Left lung (tissue), 10 donors: Measurements from ENCODE around the gene TLNRD1. TPM values are rescaled to one million over a fixed set of nuclear protein-coding genes. Genes with fewer than 3 reads are reported as not detected.
"Not testable (repeated sequence)": the region's sequence is repeated elsewhere in the genome, so short reads cannot be mapped to it uniquely, and the experiment has no call there.

Experiments used
- ATAC-seq: fragments of 200-7000 bp; cut with Tn5 transposase; one replicate; pipeline ENCODE4 v1.9.1; 2020; ENCODE audit warnings: moderate library complexity
- DNase-seq, 4 donors: peaks; one replicate each; pipeline ENCODE4 v3.0.0-alpha.2; 2013 to 2020
- H3K27ac ChIP-seq, 2 donors: fragments of 200-600 bp; sonication (generic) in 1 of 2; one replicate each; pipeline versions ENCODE4 v1.5.0 to v1.8.0; 2020 to 2021
- H3K27me3 ChIP-seq, 2 donors: fragments of 200-600 bp; sonication (generic) in 1 of 2; one replicate each; pipeline versions ENCODE4 v1.5.0 to v1.8.0; 2020 to 2021
- H3K36me3 ChIP-seq, 2 donors: fragments of 200-600 bp; sonication (generic) in 1 of 2; one replicate each; pipeline versions ENCODE4 v1.5.0 to v1.8.0; 2020 to 2021
- H3K4me1 ChIP-seq, 2 donors: fragments of 200-600 bp; one replicate each; pipeline ENCODE4 v1.8.0; 2021
- H3K4me3 ChIP-seq, 2 donors: fragments of 200-600 bp; sonication (generic) in 1 of 2; one replicate each; pipeline versions ENCODE4 v1.5.0 to v1.8.0; 2020 to 2021; ENCODE audit warnings: mild to moderate bottlenecking in 1 of 2
- H3K9me3 ChIP-seq, 2 donors: fragments of 200-600 bp; sonication (generic) in 1 of 2; one replicate each; pipeline versions ENCODE4 v1.5.0 to v1.8.0; 2020 to 2021
- CTCF ChIP-seq, 2 donors: fragments of 200-600 bp; sonication (generic) in 1 of 2; IDR thresholded peaks; one replicate each; pipeline versions ENCODE4 v1.5.0 to v1.8.0; 2021; ENCODE audit warnings: antibody characterized with exemption in 2 of 2
- intact Hi-C, 2 donors: fragments of 100-400 bp; cut with DNase I; formaldehyde crosslinking; loops; one replicate each; pipeline versions ENCODE4 v1.11.2 to v1.14.2; 2022
- polyA plus RNA-seq, 6 donors: library from polyadenylated mRNA; unstranded; fragments of 120-200 nt; gene quantifications; one replicate each; pipeline ENCODE4 v1.2.1, GENCODE V29; 2013; ENCODE audit not compliant: insufficient read length in 6 of 6
- total RNA-seq, 2 donors: library from RNA; stranded (reverse); fragmentation: NEBNext Ultra II Directional; extraction: Animal tissue kit (Norgen Biotek cat#: 25700); gene quantifications; one replicate each; pipeline ENCODE4 v1.2.1, GENCODE V29; 2021
- donor health status: DM: no; HTN: yes; CAD: no.
- donor health status: DM: no; HTN: no; CAD: no.

The TLNRD1 gene
- total and polyA plus RNA-seq, 8 donors = 10.1 to 27.6 (median 16.8) TPM

GRCh38 chr15:80953953-80954778, 46.6 kb upstream of the TLNRD1 start:
- TF ChIP-seq CTCF (IDR thresholded peaks at IDR 0.05) = no peak

GRCh38 chr15:80955571-80956452, 44.9 kb upstream of the TLNRD1 start:
- intact Hi-C loops, H3K27me3 ChIP-seq, H3K4me1 ChIP-seq, H3K4me3 ChIP-seq, H3K27ac ChIP-seq, DNase-seq, H3K9me3 ChIP-seq: not testable (repeated sequence)
- H3K36me3 ChIP-seq = peaks cover 0 to 37% of the 10 kb centered on the region in 2 donors
- ATAC-seq = peak; percentile 72

More at GRCh38 chr15:80953953-80954778, 46.6 kb upstream of the TLNRD1 start:
- H3K27ac ChIP-seq = no peak overlapping the region
- no peak overlapping the region for H3K4me3 ChIP-seq
- intact Hi-C loops = no loop called here
- DNase-seq (no peak), ATAC-seq (no peak)
- H3K4me1 ChIP-seq = peaks cover 0 to 3% of the 10 kb centered on the region in 2 donors
- H3K36me3 ChIP-seq = peaks cover 0 to 46% of the 10 kb centered on the region in 2 donors
- no peaks in the 10 kb centered on the region for H3K27me3 ChIP-seq
- H3K9me3 ChIP-seq = no peaks in the 10 kb centered on the region

DNA sequence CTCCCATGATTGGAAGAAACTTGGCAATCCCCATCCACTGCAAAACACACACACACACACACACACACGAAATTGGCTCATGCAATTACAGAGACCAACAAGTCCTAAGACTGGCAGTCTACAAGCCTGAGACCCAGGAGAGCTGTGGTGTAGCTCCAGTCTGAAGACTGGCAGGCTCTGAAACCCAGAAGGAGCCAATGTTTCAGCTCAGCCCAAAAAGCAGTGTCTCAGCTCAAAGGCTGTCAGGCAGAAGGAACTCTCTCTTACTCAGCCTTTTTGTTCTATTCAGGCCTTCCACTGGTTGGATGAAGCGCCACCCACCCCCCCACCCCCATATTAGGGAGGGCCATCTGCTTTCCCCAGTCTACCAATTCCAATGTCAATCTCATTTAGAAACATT, 43.2 kb upstream of the TLNRD1 start:
- TF ChIP-seq CTCF (IDR thresholded peaks at IDR 0.05) = no peak
- peaks cover 0 to 3% of the 10 kb centered on the region in 2 donors for H3K4me1 ChIP-seq
- intact Hi-C loops = no loop called here

DNA sequence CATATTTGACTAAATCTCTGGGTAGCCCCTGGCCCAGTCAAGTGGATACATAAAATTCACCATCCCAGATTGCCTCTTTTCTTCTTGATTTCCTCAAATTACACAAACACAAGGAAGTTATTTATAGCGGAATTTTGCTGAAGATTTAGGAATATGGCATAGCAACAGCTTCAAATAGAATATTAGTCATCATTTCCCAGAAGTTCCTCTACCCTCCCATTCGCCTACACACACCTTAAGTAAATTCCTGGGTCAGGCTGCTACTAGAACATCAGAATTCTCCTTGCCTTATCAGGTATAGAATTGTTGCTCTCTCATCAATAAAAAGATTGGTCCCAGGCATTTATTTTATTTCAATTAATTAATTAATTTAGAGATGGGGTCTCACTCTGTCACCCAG, 42.7 kb upstream of the TLNRD1 start:
- ATAC-seq (no peak), DNase-seq (no peak)
- Histone ChIP-seq H3K4me3 (no peak overlapping the region), H3K27me3 (no peaks in the 10 kb centered on the region), H3K36me3 (peaks cover 0 to 18% of the 10 kb centered on the region in 2 donors), H3K27ac (no peak overlapping the region), H3K4me1 (peaks cover 0 to 3% of the 10 kb centered on the region in 2 donors), H3K9me3 (no peaks in the 10 kb centered on the region)
- intact Hi-C loops = no loop called here
- no peak for TF ChIP-seq CTCF (IDR thresholded peaks at IDR 0.05)

More for the DNA sequence above, 43.2 kb upstream of the TLNRD1 start:
- DNase-seq (no peak), ATAC-seq (no peak)
- Histone ChIP-seq H3K36me3 (peaks cover 0 to 22% of the 10 kb centered on the region in 2 donors), H3K27ac (no peak overlapping the region), H3K4me3 (no peak overlapping the region), H3K9me3 (no peaks in the 10 kb centered on the region), H3K27me3 (no peaks in the 10 kb centered on the region)

DNA sequence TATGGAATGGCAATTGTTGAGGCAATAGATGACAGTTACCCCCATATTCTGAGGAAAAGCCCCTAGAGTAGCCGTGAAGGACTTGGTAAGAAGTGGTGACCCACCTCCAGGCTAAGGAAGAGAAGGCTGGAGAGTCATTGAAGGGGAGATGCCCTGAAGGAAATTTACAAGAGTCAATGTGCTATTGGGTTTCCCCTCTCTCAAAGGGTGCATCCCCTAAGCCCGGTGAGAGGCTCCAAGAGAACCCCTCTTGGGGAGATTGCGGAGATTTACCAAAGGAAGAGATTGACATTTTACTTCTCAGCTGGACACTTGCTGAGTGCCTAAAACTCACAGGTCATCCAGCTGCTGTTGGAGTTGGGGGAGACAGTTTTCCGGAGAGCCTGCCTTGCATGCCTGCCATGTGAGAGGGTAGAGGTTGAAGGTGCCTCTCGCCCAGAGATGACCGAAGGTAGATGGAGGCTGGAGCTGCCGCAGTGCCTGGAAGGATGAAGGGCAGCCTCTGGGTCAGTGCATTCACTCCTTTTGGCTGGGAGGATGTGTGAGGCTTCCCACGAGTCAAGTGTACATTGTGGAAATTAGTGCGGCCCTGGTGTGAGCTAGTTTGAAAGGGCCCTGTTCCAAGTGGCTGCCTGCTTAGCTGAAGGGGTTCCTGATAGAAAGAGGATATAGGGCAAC, 41.8 kb upstream of the TLNRD1 start:
- H3K9me3 ChIP-seq = no peaks in the 10 kb centered on the region
- TF ChIP-seq CTCF (IDR thresholded peaks at IDR 0.05) = no peak
- H3K27me3 ChIP-seq = no peaks in the 10 kb centered on the region
- ATAC-seq (no peak), DNase-seq (no peak)
- H3K36me3 ChIP-seq = peaks cover 0 to 19% of the 10 kb centered on the region in 2 donors
- peaks cover 0 to 3% of the 10 kb centered on the region in 2 donors for H3K4me1 ChIP-seq
- no peak overlapping the region for H3K4me3 ChIP-seq
- intact Hi-C loops = no loop called here
- H3K27ac ChIP-seq = no peak overlapping the region

- not testable (repeated sequence) for H3K4me1 ChIP-seq, H3K27ac ChIP-seq, H3K27me3 ChIP-seq, ATAC-seq, H3K4me3 ChIP-seq, DNase-seq, H3K9me3 ChIP-seq
- intact Hi-C loops = loop anchor here in 1 of 2 donors (5.0 kb wide), 2 partner anchors 188 to 508 kb away; partner anchors contain the start of gene CEMIP
- peaks cover 0 to 30% of the 10 kb centered on the region in 2 donors for H3K36me3 ChIP-seq
These were observed 35.3 kb upstream of the TLNRD1 start for GRCh38 chr15:80965454-80965853.
